Measurements from ENCODE around the gene TOP3A.
"Not testable (repeated sequence)": the region's sequence is repeated elsewhere in the genome, so short reads cannot be mapped to it uniquely, and the experiment has no call there.

TOP3A gene

GRCh38 chr17:18324140-18325050 is 9.6 kb upstream of the TOP3A start:
- no peak for DNase-seq

GRCh38 chr17:18323507-18324139 is 8.8 kb upstream of the TOP3A start:
- no peak for DNase-seq

GRCh38 chr17:18323007-18323406 is 8.2 kb upstream of the TOP3A start:
- no peak for DNase-seq

- no peak for DNase-seq
Observed at GRCh38 chr17:18322522-18322921, 7.7 kb upstream of the TOP3A start.

DNA sequence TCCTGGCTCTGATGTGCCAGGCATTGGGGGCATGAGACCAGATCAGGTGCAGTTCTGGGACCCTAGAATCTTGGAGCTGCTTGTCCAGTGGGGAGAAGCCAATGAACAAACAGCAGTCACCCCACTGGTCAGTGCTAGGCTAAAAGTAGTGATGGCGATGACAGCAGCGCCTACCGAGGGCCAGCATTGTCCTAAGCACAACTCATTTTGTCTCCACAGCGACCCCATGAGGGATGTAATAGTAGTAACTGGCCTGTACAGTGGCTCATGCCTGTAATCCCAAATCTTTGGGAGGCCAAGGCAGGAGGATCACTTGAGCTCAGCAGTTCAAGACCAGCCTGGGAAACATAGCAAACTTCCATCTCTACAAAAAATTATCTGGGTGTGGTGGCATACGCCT is 6.5 kb upstream of the TOP3A start:
- no peak for DNase-seq

DNA sequence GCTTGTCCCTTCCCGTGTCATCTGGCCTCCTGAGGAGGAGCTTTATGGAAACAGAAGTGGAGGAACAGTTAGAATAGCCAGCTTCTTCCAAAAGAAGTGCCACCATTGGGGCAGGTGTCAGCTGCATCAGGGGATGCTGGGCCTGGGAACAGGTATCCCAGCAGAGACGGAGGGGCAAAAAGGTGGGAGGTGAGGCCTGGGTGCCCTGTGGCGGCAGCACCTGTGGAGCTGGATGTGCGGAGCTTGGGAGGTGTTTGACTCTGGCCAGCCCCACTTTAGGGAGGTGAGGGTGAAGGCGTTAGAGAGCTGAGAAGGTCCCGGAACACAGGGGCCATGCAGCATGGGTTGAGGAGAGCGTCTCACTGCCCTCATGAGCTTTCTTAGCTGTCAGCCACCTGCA is 5.5 kb upstream of the TOP3A start:
- no peak for DNase-seq

GRCh38 chr17:18319604-18320256 is 4.9 kb upstream of the TOP3A start:
- no peak for DNase-seq

GRCh38 chr17:18318771-18319450 is 4.1 kb upstream of the TOP3A start:
- no peak for DNase-seq

DNA sequence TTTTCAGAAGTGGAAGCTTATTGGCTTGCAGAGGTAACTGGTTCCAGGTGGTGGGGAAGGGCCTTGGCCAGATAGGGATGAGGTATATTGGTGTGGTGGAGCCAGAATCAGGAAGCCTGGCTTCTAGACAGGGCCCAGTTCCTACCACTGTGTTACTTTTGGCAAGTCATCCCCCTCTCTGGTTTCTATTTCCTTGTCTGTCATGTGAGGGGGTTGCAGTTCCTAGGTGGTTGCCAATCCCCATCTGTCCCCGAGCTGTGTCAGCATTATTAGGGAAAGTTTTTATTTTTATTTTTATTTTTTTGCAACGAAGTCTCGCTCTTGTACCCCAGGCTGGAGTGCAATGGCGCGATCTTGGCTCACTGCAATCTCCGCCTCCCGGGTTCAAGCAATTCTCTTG is 3.3 kb upstream of the TOP3A start:
- no peak for DNase-seq

DNA sequence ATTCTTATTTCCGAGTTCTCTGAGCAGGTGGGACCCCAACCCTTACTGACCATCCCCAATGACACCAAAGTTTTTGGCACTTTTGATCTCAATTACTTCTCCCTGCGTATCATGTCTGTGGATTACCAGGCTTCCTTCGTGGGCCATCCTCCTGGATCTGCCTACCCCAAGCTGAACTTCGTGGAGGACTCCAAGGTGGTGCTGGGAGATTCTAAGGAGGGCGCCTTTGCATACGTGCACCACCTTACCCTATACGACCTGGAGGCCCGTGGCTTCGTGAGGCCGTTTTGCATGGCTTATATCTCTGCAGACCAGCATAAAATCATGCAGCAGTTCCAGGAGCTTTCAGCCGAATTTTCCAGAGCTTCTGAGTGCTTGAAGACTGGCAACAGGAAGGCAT is 1.2 kb upstream of the TOP3A start:
- no peak for DNase-seq

DNA sequence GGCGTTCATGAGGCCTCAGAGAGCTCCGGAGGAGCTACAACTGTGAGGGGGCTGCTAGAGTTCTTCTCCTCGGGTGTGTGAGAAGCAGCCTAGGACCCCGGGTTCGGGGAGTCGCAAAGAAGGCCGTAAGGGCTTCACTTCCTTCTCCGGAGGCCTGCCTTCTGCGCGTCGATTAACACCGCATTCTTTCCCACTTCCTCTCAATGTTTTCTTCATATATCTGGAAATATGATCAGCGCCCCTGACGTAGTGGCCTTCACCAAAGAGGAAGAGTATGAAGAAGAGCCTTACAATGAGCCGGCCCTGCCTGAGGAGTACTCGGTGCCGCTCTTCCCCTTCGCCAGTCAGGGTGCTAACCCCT is 748 bp upstream of the TOP3A start:
- no peak for DNase-seq

DNA sequence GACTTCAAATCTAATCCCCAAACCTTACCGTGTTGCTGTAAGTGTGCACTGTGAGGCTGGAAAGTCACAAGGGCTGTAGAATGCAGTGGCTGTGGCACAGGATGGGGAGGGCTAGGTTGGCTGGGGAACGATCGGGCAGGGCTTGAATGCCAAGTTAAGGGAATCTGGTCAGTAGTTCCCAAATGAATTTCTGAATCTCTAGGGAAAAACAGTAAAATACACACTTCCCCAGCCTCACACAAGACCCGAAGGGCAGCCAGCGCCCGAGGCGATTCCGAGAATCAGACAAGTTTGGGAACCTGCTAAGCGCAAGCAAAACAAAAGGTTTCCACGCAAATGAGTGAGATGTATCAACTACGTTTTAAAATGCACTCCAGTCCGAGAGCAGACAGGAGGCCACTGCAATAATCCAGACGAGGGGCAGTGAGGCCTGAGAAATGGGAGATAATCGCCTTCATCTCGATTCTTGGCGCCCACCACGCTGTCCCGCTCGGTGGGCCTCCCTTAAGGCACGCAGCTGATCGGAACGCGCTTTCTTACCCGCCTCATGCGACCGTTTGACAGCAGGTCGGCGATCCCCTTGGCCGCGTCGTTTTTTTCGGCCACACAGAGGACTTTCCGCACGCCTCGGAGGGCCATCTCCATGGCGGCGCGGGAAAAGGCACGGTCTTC is 599 bp downstream of the TOP3A start:
- no peak for DNase-seq

DNA sequence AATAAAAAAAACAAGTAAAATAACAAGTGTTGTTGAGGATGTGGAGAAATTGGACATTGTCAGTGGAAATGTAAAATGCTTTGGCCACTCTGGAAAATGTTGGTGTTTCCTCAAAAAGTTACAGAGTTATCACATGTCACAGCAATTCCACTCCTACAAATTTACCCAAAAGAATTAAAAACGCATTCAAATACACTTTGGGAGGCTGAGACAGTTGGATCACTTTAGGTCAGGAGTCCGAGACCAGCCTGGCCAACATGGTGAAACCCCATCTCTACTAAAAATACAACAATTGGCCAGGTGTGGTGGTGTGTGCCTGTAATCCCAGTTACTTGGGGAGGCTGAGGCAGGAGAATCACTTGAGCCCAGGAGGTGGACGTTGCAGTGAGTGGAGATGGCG is 5.6 kb downstream of the TOP3A start:
- no peak for DNase-seq

GRCh38 chr17:18303206-18303605 is 11.6 kb downstream of the TOP3A start:
- not testable (repeated sequence) for DNase-seq

GRCh38 chr17:18300725-18301480 is 13.9 kb downstream of the TOP3A start:
- DNase-seq, result no peak

- not testable (repeated sequence) for DNase-seq
Observed at GRCh38 chr17:18298061-18298460, 16.7 kb downstream of the TOP3A start.

- no peak for DNase-seq
Observed at GRCh38 chr17:18291718-18292540, 22.9 kb downstream of the TOP3A start.

DNA sequence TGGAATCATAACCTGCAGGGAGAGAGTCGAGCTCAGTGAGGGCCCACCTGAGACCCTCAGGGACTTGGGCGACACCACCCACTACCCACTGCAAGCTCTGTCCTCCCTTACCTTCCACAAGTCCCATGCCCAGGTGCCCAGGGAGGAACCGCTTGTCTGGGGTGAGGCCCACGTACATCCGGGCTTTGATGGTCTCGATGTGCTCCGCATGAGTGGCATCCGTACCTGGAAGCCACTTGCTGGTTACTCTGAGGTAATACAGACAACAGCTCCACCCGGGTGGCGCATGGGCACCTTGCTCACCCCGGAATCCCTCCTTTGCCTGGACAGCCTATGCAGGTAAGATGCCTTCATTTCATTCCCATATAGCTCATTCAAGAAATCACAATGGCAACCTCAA is 29.5 kb downstream of the TOP3A start:
- no peak for DNase-seq

DNA sequence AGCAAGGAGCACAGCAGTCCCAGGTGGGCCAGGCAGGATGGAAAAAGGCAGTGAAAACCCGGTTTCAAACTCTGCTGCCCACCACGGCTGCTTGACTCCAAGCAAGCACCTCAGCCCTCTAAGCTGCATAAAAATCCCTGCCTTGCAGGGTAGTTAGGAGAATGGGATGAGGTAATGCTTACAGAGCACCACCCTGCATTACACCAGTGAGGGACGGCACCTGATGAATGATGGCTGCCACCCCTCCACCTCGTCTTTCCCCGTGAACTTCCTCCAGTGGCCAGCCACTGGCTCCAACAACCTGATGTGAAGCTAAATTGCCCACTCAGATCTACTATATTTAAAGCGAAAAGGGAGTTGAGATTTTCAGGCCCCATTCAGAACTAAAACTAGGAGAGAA is 33.0 kb downstream of the TOP3A start:
- DNase-seq, result no peak

GRCh38 chr17:18280766-18281371 is 33.9 kb downstream of the TOP3A start:
- DNase-seq, result no peak

- DNase-seq, result no peak
Observed at GRCh38 chr17:18280249-18280648, 34.5 kb downstream of the TOP3A start.

All from activated CD4-positive, alpha-beta T cell treated with anti-CD3 and anti-CD28 coated beads, Interleukin-2, amount 50 U/mL, for 16 hours (primary cell).